MCF 10A (cell line): ENCODE data around the gene SHISA9. TPM values are rescaled to one million over a fixed set of nuclear protein-coding genes. Genes with fewer than 3 reads are reported as not detected.

Experiments
- BruUV-seq: library from RNA; stranded (reverse); fragments of 400-500 nt; replicated peaks from 2 replicates; lab custom pipeline; 2021; lab: Mats Ljungman, UMichigan
- CTCF ChIA-PET: fragments of 300-600 bp; sonication (Branson Sonifier 250); formaldehyde crosslinking; extraction: SDS; loops from one replicate; lab custom pipeline; 2021; ENCODE audit warnings: antibody characterized with exemption, inconsistent platforms; lab: Yijun Ruan, JAX
- POLR2A ChIA-PET: fragments of 300-600, 350-650 bp; sonication (Branson Sonifier 250); formaldehyde crosslinking; extraction: SDS; loops from one replicate; lab custom pipeline; 2020; ENCODE audit warnings: antibody characterized with exemption, inconsistent platforms; lab: Yijun Ruan, JAX
- DNase-seq: peaks from one replicate; pipeline ENCODE4 v3.0.0-alpha.2; 2018; ENCODE audit not compliant: unreplicated experiment
- H3K27ac Mint-ChIP-seq: one replicate; pipeline ENCODE4 v1.8.0; 2022; ENCODE audit warnings: mild to moderate bottlenecking, low read depth, mixed read lengths; ENCODE audit not compliant: unreplicated experiment
- H3K27me3 Mint-ChIP-seq: one replicate; pipeline ENCODE4 v1.8.0; 2022; ENCODE audit warnings: mixed read lengths; ENCODE audit not compliant: insufficient read depth, unreplicated experiment
- H3K36me3 Mint-ChIP-seq: one replicate; pipeline ENCODE4 v1.8.0; 2022; ENCODE audit warnings: mild to moderate bottlenecking, moderate library complexity, mixed read lengths; ENCODE audit not compliant: insufficient read depth, unreplicated experiment
- H3K4me1 Mint-ChIP-seq: one replicate; pipeline ENCODE4 v1.8.0; 2022; ENCODE audit warnings: mixed read lengths; ENCODE audit not compliant: insufficient read depth, unreplicated experiment
- H3K4me3 Mint-ChIP-seq: one replicate; pipeline ENCODE4 v1.8.0; 2022; ENCODE audit warnings: mild to moderate bottlenecking, moderate library complexity, mixed read lengths; ENCODE audit not compliant: unreplicated experiment
- H3K9me3 Mint-ChIP-seq: one replicate; pipeline ENCODE4 v1.8.0; 2022; ENCODE audit warnings: mixed read lengths; ENCODE audit not compliant: unreplicated experiment
- intact Hi-C: fragments of 100-400 bp; cut with micrococcal nuclease; formaldehyde crosslinking; loops from 2 replicates; pipeline ENCODE4 v1.14.1; 2022
- total RNA-seq: library from RNA; stranded (reverse); gene quantifications from 2 replicates; pipeline ENCODE4 v1.2.3, GENCODE V29; 2022
- TF ChIP-seq, protein P1 (sequence below): fragments of 200-600 bp; IDR thresholded peaks from one replicate; pipeline ENCODE4 v1.8.0; 2022; ENCODE audit warnings: antibody characterized with exemption, mild to moderate bottlenecking; ENCODE audit not compliant: unreplicated experiment

The SHISA9 gene
- total RNA-seq, 1 experiment from 2014 or later: 8.0 TPM

DNA sequence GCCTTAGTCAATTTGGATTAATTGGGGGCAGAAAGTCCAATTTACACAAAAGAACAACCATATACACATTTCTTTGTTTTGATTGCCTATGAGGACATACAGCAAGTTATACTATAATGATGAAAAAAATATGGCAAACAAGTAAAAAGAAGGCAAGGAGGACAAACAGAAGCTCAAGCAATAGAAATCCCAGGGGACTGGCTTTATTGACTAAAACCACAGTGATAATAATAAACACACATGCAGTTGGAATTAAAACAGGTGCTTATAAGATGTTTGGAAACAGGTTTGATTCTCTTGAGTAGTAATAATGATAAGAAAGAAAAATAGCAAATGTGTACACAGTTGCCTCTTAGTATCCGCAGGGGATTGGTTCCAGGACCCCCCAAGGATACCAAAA, 176.4 kb downstream of the SHISA9 start:
- intact Hi-C loops: no loop called here
- no TSS peak for BruUV-seq
- no peak for DNase-seq
- Mint-ChIP-seq H3K4me3 (no peak overlapping the region), H3K4me1 (no peaks in the 10 kb centered on the region), H3K27me3 (no peaks in the 10 kb centered on the region), H3K36me3 (no peaks in the 10 kb centered on the region), H3K27ac (no peak overlapping the region), H3K9me3 (peaks cover 13% of the 10 kb centered on the region)
- POLR2A ChIA-PET: no interaction called here
- CTCF ChIA-PET: no interaction called here
- TF ChIP-seq, protein P1, sequence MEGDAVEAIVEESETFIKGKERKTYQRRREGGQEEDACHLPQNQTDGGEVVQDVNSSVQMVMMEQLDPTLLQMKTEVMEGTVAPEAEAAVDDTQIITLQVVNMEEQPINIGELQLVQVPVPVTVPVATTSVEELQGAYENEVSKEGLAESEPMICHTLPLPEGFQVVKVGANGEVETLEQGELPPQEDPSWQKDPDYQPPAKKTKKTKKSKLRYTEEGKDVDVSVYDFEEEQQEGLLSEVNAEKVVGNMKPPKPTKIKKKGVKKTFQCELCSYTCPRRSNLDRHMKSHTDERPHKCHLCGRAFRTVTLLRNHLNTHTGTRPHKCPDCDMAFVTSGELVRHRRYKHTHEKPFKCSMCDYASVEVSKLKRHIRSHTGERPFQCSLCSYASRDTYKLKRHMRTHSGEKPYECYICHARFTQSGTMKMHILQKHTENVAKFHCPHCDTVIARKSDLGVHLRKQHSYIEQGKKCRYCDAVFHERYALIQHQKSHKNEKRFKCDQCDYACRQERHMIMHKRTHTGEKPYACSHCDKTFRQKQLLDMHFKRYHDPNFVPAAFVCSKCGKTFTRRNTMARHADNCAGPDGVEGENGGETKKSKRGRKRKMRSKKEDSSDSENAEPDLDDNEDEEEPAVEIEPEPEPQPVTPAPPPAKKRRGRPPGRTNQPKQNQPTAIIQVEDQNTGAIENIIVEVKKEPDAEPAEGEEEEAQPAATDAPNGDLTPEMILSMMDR: no peak

DNA sequence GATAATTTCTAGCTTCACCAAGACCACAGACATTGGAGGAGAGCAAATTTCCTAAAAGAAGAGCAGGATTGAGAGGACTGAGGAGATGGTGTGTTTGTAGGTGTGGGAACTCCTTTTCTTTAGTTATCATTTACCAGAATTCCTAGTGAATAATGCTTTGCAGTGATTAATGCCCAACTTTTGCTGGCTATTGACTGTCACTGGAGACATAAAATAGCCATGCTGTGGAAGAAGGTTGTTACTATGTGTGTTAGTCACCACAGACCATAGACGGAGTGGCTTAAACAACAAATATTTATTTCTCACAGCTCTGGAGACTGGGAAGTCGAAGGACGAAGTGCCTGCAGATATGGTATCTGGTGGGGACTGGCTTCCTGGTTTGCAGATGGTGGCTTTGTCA, 179.1 kb downstream of the SHISA9 start:
- no peaks in the 10 kb centered on the region for H3K36me3 Mint-ChIP-seq
- no peak for DNase-seq
- no peaks in the 10 kb centered on the region for H3K27me3 Mint-ChIP-seq
- CTCF ChIA-PET: no interaction called here
- H3K27ac Mint-ChIP-seq: no peak overlapping the region
- intact Hi-C loops: no loop called here
- no TSS peak for BruUV-seq
- H3K4me1 Mint-ChIP-seq: no peaks in the 10 kb centered on the region
- TF ChIP-seq, protein P1: no peak
- H3K9me3 Mint-ChIP-seq: peaks cover 13% of the 10 kb centered on the region
- POLR2A ChIA-PET: no interaction called here
- no peak overlapping the region for H3K4me3 Mint-ChIP-seq

DNA sequence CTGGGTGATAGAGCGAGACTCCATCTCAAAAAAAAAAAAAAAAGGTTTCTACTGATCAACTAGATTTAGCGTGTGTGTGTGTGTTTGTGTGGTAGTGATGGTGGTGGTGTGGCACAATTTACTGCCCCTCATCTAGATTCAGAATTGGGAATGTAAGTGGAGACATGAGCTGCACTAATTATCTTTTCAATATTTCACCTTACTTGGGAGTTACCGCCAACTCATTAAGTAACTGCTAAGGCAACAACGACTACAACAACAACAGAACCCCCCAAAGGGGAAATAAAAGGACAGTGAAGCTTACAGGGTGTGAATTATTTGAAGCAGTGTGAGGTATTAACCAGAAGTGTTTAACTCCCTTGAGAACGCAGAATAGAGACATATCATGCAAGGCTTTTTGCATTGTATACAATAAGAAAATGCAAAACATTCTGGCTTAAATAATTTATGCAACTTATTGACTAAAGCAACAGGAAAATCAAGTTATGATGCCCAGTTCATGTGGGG, 180.5 kb downstream of the SHISA9 start:
- no TSS peak for BruUV-seq
- TF ChIP-seq, protein P1: no peak
- H3K9me3 Mint-ChIP-seq: peaks cover 6% of the 10 kb centered on the region
- H3K36me3 Mint-ChIP-seq: no peaks in the 10 kb centered on the region
- ChIA-PET POLR2A (interaction anchor here (0.6 kb wide), 1 partner anchor 1784 kb away, joined by 3 read pairs; no protein-coding TSS in a partner anchor), CTCF (no interaction called here)
- H3K27ac Mint-ChIP-seq: no peak overlapping the region
- no peak overlapping the region for H3K4me3 Mint-ChIP-seq
- no peaks in the 10 kb centered on the region for H3K27me3 Mint-ChIP-seq
- DNase-seq: no peak
- intact Hi-C loops: no loop called here
- no peaks in the 10 kb centered on the region for H3K4me1 Mint-ChIP-seq

DNA sequence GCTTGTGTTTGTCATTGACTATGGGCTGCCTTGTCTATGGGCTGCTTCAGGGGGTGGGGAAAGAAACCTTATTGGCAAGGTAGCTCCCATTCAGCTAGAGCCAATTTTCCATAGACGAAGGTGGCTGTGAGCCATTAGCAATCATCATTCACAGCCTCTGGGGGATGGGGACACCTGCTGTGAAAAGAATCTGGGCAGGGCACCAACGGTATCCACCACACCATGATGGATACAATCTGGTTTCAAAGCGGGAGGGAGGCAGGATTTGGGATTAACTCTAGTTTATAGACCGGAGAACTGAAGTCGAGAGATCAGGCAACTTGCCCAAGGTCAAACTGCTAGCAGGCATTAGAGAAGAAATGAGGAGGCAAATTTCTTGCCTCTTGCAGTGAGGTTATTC, 182.3 kb downstream of the SHISA9 start:
- Mint-ChIP-seq H3K4me3 (no peak overlapping the region), H3K27ac (no peak overlapping the region), H3K27me3 (no peaks in the 10 kb centered on the region), H3K36me3 (no peaks in the 10 kb centered on the region), H3K9me3 (no peaks in the 10 kb centered on the region), H3K4me1 (no peaks in the 10 kb centered on the region)
- no peak for DNase-seq
- CTCF ChIA-PET: interaction anchor here (0.7 kb wide), 1 partner anchor 690 kb away, joined by 3 read pairs; no protein-coding TSS in a partner anchor
- intact Hi-C loops: no loop called here
- BruUV-seq: no TSS peak
- POLR2A ChIA-PET: no interaction called here
- TF ChIP-seq, protein P1: no peak
